ENCODE results near the gene CLIC5.
"Not testable (repeated sequence)": the region's sequence is repeated elsewhere in the genome, so short reads cannot be mapped to it uniquely, and the experiment has no call there.

Gene CLIC5

DNA sequence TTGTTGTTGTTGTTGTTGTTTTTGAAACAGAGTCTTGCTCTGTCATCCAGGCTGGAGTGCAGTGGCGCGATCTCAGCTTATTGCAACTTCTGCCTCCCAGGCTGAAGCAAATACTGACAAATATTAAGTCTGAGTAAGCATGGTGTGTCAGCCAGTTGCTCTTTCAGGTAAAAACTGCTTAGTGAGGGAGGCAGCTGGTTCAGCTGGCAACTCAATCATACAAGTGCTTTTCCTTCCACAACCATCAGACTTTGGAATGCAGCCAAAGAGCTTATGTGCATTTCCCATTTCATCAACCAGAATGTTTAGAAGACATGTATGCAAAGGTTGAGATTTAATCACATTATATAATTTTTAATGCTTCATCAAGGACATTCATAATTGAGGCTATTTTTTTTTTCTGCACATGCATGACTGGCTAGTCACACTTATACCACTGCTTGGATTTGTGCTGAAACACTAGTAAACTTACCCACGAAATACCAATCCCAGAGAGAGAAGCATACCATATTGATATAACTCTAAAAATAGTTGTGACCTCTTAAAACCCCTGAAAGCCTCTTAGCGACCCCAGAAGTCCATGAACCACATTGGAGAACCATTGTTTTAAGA lies 56.0 kb downstream of the CLIC5 start:
- no peak for DNase-seq

DNA sequence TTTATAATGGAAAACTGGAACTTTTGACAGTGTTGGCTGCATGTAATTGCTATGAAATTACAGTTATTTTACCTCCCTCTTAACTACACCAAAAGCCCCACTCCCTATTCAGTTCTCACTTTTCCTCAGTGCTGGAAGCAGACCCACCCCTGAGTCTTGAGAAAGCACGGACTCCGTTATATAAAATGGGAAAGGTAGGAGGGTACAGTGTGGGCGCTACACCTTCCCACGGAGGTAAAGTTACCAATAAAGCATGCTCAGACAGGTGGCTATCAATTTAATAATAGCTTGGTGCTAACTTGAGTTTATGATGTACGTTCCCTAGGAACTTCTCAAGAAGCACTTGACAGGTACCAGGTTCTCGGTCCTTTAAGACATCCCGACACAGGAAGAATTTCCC lies 59.0 kb downstream of the CLIC5 start:
- no peak for DNase-seq

DNA sequence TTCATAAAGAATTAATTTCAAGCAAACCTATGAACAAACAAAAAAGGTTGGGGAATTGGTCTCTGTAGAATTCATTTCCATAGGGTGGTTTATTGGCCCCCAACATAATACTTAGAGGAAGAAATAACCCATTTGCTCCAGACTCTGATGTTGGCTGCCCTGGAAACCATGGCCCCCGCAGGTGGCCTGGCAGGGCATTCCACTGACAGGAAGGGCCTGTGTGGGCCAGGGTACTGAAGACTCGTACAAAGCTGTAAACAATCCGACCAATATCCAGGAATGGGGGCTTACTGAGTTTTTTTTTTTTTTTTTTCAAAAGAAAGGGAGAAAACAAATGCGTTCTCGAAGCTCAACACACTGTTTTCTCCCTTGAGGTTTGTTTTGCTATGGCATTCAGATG lies 59.5 kb downstream of the CLIC5 start:
- DNase-seq: no peak

DNA sequence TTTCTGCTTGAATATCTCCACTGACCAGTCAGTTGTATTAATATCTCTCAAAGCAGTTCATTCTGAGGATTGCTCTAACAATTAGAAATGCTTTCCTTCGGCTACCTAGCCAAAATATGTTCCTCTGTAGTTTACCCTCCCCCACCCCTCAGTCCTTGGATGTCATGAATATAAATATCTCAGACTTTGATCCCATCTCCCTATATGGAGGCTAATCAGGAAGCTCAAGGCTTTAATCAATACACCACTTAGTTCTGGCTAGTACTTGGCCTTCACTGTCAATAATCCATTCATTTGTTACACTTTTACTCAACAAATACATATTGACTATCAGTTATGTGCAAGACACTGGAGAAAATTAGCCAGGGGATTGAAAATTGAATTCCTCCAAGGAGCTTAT lies 60.1 kb downstream of the CLIC5 start:
- no peak for DNase-seq

DNA sequence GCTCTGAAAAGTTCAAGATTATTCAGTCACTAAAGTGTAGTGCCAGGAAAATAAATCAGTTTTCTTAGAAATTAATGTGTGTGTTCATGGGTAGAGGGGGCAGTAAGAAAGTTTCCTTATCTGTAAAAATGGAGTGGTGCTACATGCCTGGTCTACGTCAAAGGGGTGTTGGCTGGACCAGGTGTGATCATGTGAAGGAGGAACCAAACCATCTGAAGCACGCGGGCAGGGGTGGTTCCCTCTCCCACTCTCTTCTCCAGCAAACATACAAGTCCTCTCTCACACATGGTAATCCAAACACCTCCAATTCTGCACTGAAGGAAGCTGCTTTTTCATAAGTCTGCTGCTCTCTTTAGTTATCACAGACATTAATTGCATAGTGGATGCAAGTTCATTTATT lies 63.1 kb downstream of the CLIC5 start:
- DNase-seq: no peak

DNA sequence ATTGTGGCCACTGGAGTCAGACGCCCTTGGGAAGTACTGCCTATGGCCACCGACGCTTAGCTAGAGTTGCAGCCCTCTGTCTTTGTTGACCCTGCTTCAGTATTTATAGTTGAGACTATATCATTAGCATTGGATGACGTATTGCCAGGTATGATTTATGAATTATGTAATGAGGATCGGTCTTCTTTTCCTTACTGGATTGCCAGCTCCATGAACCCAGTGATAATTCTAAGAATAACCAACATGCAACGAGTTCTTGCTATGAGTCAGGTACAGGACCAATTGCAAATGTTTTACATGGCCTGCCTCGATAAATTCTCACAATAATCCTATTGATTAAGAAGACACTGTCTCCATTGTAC lies 63.5 kb downstream of the CLIC5 start:
- no peak for DNase-seq

DNA sequence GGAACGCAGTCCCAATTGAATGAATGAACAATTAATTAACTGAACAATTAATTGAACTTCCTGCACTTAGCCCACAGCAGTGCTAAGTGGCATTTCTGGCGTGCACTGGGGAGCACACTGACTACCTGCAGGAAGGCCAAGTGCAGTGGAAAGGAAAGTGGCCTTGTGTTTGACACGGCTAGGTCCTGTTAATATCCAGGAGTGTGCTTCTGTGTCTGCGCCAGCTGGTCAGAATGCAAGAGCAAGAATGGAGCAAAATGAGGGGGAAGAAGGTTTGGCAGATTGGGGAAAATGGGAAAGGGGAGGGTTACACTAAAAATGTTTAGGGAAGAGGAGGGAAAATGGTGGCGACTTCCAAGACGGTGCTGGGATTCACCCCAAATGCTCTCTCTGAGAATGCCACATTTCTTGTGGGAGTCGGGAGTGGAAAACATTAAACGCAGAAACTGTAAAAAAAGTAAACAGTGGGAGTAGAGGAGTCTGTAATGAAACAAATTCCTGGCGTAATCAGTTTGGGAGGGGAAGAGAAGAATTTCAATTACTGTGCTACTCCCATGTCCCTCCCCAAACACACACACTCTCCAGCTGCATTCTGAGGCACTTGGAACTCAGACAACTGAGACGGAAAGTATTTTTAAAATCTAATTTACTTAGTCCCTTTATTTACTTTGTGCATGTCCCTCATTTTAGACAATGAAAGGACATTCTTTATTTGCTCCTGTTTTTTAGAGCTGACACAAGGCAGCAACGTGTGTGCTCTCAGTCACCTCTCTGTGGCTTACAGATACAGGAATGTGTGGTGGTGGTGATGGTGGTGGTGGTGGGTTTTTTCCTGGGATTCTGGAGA lies 64.1 kb downstream of the CLIC5 start:
- no peak for DNase-seq

DNA sequence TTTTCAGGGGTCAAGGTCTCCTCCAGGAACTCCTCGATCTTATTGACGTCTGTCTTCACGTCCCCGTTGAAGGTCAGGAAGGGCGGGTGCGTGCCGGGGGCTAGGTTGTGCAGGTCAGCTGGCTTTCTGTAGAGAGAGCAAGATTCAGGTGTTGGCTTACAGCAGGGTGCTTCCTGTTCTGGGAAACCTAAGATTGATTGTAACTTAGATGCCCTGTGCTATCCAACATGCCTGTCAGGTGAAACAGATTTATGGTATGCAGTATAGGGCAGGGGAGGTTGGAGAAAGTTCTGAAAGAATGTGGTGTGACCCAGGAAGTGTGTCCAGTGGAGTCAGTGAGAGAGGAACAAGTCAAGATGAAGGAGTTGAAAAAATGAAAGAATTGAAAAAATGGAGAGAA lies 66.4 kb downstream of the CLIC5 start:
- DNase-seq: no peak

DNA sequence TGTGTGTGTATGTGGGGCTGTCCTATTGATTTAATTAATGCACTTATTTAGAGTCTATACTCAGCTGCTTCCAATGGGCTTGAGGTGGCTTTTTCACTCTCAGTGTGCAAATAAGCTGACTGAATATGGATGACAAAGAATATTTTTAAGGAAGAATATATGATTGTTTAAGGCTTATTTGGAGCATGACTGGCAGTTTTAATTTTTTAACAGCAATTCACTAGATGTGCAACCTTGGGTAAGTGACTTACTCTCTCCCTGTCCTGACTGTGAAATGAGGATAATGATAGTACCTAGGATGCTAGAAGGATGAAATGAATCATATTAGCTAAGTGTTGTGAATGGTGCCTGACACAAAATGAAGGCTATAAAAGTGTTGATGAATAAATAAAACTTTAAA lies 67.9 kb downstream of the CLIC5 start:
- DNase-seq: no peak

DNA sequence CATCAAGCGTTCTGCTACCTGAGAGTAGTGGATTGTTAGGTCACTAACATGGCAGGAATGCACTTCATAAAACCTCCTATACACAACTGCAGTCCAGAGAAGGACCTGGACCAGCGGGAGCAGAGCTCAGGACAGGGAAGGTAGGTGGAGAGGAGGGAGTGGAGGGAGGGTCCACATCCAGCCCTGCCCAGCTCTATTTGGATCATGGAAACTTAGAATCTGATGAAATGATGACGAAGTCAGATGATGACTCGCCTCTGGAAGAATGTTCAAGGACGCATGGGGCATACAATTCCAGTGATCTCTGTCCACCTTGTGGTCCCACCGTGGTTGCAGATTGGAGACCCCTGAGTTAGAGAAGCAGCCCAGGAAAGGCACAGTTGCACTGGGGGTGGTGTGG lies 68.8 kb downstream of the CLIC5 start:
- no peak for DNase-seq

DNA sequence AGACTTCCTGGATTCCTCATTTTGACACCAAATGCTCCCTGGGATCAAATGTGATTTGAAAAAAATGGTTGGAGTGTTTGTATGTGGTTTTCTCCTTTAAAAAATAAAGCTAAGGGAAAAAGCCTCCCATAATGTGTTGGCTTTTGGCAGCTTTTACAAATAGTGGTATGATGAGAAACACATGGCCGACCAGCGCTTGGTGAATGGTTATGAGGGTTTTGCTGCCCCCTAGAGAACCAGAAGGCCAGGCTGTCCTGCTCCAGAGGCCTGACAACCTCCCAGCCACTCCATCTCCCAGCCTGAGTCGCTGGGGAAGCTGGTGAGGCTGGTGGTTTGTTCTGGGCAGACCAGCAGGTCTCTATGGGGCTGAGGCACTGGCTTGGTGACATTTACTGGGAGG lies 69.3 kb downstream of the CLIC5 start:
- no peak for DNase-seq

DNA sequence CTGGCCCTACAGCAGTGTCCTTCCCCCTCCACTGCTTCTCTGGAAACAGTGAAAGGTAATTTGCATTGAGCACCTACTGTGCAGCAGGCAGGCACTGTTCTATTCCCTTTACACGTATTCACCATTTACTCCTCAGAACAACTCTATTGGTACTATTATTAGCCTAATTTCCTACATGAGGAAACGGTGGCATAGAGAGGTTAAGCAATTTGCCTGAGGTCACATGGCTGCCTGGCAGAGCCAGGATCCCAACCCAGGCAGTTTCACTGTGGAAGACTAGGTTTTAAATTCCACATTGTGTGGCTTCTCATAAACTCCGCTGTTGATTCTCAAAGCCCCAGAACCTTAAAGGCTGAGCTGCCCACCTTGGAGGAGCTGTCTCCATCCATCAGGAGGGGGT lies 72.7 kb downstream of the CLIC5 start:
- no peak for DNase-seq

DNA sequence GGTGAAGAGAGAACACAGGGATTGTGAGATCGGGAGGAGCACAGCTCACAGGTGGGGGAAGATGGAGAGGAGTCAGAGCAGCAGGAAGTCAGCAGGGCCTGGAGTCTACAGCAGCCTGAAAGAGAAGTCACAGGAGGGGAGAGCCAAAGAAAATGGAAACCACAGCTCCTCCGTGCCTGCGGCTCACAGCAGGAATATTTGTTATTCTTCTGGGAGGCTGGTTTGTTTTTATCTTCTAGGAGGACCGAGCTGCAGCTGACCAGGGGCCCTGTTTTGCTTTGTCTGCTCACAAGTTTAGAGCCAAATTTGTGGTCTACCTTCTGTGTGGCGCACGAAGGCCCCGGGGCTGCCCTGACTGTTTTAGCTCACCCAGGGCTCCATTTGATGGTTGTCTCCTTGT lies 81.8 kb downstream of the CLIC5 start:
- DNase-seq: no peak

DNA sequence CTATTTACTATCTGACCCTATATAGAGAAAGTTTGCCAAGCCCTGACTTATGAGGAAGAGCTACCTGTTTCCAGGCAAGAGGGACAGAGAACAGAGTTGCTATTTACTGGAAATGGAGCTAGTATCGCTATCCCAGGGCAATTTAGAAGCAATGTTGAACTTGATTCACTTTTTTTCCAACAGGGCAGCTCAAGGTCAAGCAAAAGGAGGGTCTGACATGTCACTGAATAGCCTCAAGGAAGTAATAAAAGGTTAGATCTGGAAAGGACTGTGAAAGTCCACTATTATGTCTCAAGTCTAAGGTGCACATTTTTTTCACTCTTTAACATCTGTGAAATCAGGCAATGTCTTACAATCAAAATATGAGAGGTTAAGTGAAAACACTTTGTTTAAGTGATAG lies 84.4 kb downstream of the CLIC5 start:
- no peak for DNase-seq

DNA sequence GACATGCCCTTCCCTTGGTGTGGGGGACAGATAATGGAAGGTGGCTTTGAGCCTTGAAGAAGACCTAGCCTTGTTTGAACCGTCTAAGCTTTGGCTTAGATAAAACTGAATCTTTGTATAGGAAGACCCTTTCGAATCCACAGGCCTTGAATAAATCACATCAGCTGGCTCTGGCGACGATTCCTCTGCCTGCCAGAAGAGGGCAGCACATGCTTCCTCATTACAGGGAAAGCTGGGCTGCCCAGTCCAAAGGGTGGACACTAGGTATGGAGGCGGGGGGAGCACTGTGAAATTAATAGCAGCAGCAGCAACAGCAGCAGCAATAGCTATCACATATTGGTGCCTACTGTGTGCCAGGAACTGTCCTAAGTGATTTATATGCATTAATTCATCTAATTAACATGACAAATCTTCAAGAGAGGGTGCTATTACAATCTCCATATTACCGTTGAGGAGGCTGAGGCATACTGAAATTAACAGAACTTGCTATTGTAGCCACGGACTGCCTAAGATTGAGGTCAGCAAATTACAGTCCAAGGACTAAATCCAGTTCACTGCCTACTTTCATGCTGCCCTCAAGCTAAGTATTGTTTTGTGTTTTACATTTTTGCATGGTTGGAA lies 85.1 kb downstream of the CLIC5 start:
- peak; percentile 33 for DNase-seq

DNA sequence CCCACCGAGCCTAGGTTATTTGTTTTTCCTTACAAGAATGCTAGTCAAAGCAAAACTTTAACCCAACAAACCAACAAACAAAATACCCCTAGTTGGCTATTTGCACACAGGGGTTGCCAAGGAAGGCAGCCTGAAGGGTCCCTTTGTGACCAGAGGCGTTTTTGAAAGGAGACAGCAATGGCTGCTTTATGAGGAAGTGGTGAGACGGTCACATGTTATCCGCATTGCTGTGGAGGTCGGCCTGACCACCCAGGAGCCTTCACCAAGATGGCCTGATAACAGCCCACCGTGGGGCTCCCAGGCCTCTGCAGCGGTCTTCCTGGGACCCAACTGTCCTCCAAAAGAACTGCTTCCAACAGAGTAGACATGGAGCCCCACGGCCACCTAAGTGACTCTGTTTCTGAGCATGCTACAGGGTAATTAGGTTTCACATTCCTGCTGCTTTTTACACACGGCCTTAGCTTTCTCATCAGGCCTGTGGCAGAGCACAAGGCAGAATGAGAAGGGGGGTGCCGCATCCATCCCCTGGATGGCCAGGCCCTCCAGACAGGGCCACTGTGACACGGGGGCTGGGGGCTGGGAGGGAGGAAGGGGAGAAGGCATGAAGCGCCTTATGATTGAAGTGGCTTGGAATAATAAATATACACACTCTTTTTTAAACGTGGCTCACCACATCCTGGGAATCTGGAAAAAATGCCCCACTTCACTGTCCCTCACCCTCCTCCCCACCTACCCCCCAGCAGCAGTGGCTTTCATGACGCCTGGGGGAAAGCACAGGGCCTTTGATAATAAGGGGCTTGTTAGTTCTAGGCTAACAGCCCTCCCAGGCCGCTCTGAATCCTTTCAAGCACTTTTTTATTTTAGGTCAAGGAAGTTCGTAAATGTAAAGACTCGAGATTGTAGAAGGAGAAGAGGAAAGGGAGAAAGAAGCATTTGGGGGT lies 86.0 kb downstream of the CLIC5 start:
- no peak for DNase-seq

DNA sequence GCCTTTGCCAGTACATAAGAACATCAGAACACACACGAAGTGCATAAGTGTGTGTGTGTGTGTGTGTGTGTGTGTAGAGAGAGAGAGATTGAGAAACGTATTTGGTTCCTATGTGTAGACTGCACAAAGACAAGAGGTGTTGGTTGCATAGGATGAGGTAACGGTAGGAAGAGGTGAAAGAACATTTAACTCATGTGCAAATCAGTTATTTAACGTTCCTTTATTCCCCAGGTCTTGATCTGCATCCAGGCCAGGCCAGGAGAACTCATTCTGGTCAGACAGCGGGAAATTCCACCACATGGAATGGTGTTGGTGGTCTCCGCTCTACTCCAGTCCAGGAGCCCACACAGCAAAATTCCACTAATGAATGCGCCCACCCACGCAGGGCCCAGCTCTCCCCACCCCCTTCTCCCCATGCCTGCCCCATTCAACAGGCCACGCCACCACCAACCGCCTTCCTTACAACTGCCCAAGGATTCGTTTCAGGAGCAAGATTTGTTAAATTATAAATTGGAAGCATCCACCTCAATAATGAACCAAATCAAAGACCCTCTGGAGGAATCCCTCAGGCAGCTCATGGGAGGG lies 86.8 kb downstream of the CLIC5 start:
- no peak for DNase-seq

DNA sequence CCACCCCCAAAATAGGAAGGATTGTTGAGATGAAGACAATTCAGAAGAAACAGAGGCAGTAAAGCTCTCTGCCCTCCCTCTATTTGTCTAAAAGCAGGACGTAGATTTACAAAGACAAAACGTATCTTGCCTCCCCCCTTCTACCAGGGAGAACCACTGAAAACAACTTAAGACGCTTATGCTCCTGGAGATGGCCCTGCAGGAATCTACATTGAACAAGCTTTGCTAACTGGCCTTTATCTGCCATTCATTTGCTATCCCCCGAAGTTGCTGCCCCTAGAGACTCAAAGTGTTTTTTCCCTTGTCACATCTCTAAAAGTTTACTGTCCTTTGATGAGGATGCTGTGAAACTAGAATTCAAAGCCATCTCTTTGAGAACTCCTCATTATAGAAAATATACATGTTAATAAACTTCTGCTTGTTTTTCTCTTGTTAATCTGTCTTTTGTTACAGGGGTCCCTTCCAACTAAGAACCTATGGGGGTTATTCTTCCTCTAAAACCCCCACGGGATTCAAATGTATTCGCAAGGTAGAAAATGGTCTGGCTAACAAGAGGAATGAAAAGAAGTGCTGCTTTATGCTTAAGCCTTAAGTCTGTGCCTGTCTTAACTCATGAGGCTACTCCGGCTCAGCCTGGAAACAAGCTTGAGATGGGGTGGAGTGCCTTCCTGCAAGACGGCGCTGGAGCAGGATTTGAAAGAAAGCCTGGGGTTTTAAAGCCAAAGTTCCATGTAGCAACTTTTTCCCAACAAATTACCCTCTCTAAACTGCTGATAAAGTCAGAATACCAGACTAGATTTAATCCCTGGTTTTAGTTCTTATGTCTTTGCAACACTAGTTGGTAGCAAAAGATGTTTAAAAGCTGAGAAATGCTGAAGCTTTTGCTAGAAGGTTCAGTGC lies 88.0 kb downstream of the CLIC5 start:
- no peak for DNase-seq

DNA sequence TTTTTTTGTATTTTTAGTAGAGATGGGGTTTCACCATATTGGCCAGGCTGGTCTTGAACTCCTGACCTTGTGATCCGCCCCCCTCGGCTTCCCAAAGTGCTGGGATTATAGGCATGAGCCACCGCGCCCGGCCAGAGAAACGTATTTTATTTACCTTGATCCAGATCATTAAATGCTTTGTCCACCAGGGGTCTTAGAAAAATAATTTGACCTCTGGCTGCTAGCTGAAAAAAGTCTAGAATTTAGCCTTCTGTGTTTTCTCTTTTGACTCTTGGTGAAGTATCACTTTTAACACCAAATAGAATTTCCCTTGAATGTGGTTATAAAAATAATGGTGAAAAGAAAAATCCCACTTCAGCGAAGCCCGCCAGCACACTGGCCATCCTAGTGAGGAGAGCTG lies 89.2 kb downstream of the CLIC5 start:
- not testable (repeated sequence) for DNase-seq

DNA sequence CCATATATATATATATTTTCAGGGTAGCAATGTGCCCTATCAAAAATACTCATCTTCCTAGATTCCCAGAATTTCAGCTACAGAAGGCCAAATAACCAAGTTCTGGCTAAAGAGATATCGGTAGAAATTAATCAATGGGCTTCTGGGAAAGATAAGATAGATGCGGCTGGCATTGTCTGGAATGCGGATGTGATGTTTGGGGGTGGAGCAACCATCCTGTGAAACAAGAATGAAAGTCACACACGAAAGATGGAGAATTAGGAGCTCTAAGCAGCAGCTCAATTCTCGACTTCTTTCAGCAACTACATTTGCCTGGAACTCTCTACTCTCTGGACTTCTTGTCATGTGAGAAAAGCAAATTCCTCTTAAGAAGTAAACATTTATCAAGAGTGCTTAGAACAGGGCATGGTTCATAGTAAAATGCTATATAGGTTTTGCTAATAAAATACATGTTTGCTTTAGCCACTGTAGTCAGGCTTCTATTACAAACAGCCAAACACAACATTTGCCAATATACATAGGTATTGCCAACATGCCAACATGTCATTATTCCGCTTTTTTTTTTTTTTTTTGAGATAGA lies 90.8 kb downstream of the CLIC5 start:
- DNase-seq: no peak

DNA sequence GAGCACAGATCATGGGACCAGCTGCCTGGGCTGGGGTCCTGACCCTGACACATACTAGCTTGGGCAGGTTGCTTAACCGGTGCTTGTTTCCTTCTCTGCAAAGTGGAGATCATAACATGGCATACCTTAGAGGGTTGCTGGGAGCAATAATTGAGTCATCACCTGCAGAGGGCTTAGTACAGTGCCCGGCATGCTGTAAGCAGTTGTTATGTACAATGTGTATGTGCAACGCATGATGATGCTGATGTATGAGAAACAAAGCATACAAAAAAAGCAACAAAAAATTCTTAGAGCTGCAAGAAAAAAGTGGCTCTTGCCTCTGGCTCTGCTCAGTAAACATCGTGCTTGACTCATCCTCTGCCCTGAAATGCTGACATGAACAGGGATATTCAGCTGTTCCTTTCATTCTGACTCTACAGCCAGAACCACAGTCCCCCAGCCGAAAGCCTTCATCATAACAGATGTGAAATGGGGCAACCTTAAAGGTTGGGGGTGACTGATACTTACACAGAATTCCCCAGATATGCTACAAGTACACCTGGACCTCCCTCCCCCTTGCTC lies 91.7 kb downstream of the CLIC5 start:
- no peak for DNase-seq

Data from effector CD4-positive, alpha-beta T cell (primary cell).